ENCODE measurements around the gene MLLT11. TPM values are rescaled to one million over a fixed set of nuclear protein-coding genes. Genes with fewer than 3 reads are reported as not detected.
"Not testable (repeated sequence)": the region's sequence is repeated elsewhere in the genome, so short reads cannot be mapped to it uniquely, and the experiment has no call there.

MLLT11 gene
- total RNA-seq, 1 donor from 2014 or later: 4.0 TPM

DNA sequence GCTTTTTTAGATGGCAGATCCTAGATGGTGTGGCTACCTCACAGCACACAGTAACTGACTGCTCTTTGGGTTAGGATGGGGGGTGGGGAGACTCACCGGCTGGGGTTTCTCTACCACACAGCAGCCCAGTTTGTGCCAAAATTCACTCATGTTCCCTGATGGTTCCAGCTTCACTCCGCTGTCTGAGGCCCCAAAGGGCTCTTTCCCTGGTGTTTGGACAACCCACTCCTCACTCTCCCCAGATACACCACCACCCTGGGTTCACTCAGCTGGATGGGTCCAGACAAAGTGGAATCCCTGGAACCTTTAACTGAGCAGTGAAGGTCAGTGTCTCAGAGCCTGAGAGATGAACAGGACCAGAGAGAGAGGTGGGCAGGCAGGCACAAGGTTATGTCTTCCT lies 4.6 kb upstream of the MLLT11 start:
- intact Hi-C loops (cut with micrococcal nuclease): loop anchor here (5.0 to 10.0 kb wide), 2 partner anchors 493 to 691 kb away; partner anchors contain the start of gene RPRD2

DNA sequence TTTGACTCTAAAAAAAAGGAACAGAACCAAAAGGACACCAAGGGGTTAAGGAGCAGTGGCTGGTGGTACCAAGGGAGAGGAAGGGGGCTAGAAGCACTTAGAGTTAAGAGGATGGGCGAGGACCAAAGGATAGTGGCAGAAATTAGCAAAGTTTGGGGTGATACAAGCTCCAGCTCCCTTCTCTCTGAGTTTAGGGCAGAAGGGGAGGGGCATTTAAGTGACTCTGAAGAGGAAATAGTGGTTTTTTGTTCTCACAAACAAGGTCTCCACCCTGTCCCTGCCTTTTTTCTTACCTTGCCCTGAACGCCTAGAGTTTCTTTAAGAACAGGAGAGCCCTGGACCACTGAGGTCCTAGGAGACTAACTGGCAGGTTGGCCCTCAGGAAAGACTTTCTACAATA lies 4.0 kb upstream of the MLLT11 start:
- intact Hi-C loops (cut with micrococcal nuclease): loop anchor here (1.0 to 10.0 kb wide), 3 partner anchors 8 to 691 kb away; partner anchors contain the start of gene RPRD2

DNA sequence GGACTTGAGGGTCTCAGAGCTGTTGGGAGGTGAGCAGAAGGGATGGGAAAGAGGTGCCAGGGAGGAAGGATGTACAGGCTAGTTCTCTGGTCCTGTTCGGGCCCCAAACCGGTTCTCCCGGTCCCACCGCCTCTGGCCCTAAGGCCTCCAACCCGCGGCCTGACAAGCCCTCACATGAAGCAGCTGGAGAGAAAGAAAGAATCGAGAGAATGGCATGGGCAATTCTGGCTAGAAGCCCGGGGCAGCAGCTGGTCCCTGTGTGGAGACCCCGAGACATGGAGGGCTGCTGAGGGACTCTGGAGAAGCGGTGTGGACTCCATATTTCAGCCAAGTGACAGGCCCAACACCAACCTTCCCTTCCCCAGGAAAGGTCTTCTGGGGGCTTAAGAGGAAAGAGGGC lies 1.5 kb upstream of the MLLT11 start:
- intact Hi-C loops (cut with micrococcal nuclease): loop anchor here (1.0 to 10.0 kb wide), 5 partner anchors 12 to 694 kb away; partner anchors contain the start of genes GABPB2, RPRD2 and TNFAIP8L2

DNA sequence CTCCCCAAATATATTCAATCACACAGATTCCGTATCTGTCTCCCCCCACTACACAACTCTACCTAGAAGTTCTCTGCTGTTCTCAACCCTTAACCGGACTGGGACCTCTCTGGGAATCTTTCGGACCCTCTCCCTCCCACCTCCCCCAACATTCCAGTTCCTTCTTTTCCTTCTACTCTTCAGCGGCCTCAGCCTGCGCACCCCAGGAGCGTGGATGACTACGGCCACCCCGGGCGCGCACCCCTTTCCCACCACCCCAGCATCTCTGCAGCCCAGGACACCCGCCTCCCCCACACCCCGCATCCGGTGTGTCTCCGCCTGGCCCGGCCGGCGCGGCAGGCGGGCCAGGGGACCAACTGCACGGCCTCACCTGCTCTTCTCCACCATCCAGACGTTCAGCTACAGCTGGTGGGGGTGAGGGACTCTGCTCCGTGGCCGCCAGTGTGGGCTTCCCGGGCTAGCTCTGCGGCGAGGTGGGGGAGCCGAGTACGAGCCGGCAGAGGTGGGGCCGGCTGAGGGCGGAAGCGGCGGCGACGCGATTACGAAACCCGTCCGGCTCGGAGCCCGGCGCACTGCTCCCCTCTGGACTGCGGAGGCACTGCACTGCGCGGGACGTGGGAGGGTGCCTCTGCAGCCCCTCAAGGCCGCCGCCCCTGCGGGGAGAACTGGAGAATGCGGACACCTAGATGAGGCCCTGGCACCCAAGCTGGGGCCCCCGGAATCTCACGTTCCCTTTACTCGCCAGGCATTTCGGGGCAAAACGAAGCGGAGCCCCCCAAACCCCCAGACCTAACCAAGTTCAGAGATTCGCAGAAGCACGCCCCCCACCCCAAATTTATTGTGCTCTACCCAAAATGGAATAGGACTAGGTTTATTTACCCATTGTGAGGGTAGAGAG lies 839 bp upstream of the MLLT11 start, which contains the start of gene CDC42SE1:
CDC42SE1 (minus strand) TSS at position 514 of the 898 bp plus-strand sequence. CDS start 3,892 bp downstream, outside the sequence.
- intact Hi-C loops (cut with micrococcal nuclease): loop anchor here (1.0 to 10.0 kb wide), 5 partner anchors 11 to 695 kb away; partner anchors contain the start of genes GABPB2, RPRD2 and TNFAIP8L2

DNA sequence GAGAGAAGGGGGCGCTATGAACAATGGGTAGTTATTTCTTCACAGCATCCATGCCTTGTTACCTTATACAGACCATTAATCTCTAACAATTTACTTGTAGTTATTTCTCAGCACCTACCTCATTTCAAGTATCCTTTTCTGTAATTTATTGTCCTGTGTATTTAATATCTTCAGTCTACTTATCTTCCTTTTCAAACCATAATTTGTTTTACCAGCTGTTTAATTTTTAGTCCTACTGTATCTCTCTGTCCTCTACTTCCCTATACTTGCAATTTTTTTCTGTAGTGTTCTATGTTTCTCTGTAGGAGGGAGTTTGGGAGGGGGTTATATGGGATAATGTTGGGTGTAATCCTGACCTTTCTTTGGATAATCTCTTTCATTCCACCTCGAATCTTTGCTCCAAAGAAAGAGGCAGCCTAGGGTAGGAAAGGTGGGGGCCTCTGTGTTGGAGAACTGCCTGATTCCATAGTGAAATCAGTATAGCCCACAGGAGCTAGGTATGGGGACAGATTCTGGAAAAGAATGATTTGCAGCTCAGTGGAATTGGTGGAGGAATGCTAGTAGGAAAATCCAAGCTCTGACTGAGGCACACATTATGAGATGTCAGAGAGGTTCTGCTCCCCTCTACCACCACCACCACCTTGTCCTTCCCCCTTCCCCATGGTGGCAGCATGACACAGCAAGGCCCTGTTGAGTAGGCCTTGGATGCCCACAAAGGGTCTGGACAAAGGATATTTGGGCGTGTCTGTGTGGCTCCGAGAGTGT lies 642 bp downstream of the MLLT11 start:
- intact Hi-C loops (cut with micrococcal nuclease): no loop called here

DNA sequence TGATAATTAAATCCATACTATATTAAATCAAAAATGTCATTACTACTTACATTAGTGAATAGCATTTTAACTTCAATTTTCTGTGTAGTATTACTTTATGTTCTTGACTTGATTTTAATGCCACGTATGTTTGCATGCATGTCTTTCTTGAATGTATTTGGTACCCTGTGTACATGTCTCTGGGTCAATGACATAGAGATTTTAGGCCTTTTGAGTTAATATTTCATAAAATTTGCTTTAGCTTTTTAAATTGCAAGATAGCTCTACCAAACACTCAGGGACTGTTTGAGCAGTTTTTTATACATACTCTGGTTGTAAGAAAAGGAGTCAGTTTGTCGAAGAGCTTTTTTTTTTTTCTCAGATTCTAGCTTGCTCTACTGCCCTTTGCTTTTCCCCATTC lies 1.5 kb downstream of the MLLT11 start:
- intact Hi-C loops (cut with micrococcal nuclease): no loop called here

DNA sequence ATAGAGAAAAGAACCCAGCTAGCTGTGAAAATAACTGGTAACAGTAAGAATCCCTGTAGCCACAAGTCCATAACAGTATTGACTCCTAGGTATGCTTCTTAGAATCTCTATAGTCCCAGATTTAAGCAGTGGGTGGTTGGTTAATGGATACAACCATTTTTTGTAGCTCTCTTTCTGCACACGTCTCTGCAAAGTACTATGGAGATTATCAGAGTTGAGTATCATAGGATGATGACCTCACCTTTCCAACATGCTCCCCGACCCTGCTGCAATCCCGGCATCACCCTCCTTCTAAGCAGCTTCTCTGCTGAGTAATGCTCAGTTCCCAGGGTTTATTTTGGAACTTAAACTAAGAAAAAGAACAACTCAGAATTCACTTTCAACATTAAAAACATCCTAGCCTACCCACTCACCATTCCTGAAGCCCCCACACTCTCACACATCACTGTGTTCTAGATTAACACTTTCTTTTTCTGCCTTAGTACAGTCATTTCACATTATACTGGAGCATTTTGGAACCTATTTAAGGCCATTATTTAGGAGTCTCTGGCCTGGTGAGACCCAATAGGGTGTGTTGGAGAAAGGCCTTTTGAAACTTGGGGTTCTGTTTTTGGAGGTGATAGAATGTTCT lies 2.7 kb downstream of the MLLT11 start:
- intact Hi-C loops (cut with micrococcal nuclease): no loop called here

DNA sequence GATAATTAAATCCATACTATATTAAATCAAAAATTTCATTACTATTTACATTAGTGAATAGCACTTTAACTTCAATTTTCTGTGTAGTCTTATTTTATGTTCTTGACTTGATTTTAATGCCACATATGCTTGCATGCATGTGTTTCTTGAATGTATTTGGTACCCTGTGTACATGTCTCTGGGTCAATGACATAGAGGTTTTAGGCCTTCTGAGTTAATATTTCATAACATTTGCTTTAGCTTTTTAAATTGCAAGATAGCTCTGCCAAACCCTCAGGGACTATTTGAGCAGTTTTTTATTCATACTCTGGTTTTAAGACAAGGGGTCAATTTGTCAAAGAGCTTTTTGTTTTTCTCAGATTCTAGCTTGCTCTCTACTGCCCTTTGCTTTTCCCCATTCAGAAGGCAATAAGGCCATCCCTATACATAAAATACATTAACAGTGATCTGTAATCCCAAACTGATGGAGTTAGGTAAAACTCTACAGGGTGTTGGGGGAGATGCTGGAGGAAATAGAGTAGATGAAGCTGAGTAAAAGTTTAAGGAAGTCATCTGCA lies 5.0 kb downstream of the MLLT11 start:
- intact Hi-C loops (cut with micrococcal nuclease): no loop called here

DNA sequence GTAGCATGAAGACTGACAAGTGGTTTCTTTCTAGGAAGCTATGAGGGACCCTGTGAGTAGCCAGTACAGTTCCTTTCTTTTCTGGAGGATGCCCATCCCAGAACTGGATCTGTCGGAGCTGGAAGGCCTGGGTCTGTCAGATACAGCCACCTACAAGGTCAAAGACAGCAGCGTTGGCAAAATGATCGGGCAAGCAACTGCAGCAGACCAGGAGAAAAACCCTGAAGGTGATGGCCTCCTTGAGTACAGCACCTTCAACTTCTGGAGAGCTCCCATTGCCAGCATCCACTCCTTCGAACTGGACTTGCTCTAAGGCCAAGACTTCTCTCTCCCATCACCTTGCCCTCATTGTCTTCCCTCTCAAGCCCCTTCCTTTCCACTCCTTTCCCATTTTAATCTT lies 7.0 kb downstream of the MLLT11 start:
- intact Hi-C loops (cut with micrococcal nuclease): no loop called here

DNA sequence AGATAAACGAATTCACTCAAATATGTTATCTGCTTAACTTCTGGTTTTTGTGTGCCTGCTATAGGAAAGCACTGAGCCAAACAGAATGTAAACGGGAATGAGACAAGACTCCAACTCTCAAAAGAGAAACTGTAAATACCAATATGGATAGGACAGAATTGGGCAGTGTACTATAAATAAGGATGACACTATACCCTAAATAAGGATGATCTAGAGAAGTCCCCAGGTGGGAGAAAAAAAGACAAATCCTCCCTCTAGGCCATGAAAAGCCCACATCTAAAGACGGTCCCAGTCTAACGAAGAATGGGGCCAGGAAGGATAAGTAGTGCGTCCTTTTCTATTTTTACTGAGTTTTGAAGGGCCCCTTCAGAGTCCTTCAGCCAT lies 8.9 kb downstream of the MLLT11 start:
- intact Hi-C loops (cut with micrococcal nuclease): no loop called here

DNA sequence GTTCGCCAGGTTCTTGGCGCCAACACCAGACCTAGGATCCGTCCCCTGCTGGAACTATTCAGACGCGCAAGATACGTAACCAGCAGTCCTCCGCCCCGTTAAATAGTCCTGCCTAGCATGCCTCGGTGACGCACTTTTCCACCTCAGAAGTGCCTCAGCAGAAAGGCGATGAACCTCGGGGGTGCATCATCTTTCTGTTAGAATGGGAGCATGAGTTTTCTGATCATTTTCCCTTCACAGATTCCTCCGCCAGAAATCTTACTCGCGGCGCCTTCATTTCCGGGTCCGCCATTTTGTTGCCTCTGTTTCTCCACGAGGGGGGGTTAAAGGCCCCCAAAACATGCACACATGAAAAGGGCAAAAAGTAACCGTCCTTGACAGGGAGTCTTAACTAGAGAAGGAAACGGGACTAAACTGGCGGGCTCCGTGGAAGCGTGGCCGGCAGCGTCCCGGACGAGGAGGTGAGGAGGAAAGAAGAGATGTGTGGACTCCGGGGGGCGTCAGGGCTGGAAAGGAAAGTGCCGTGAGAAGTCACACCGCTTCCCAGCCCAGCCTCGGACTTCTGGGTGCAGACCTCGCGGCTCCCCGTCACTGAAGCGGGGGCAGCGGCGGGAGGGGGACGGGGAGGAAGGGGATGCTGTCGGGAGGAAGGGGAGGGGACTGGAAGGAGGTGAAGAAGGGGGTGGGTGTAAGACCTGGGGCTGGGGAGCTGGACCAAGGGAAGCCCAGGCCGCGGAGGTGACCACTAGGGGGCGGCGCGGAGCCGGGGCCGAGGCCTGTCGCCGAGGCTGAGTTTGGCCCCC lies 10.5 kb downstream of the MLLT11 start, which contains the start of gene GABPB2:
GABPB2 (plus strand) TSS at position 288 of the 803 bp plus-strand sequence. CDS start 17,429 bp downstream, outside the sequence.
- intact Hi-C loops (cut with micrococcal nuclease): loop anchor here (1.0 to 2.0 kb wide), 5 partner anchors 11 to 441 kb away; partner anchors contain the start of genes CDC42SE1, ENSA, PRUNE1 and TNFAIP8L2

DNA sequence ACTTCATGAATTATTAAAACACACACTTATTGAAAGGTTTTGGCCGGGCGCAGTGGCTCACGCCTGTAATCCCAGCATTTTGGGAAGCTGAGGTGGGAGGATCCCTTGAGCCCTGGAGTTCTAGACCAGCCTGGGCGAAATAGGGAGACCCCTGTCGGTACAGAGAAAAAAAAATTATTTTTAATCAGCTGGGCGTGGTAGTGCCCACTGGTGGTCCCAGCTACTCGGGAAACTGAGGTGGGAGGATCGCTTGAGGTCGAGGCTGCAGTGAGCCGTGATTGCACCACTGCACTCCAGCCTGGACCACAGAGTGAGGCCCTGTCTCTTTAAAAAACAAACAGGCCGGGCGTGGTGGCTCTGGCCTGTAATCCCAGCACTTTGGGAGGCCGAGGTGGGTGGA lies 12.0 kb downstream of the MLLT11 start:
- intact Hi-C loops (cut with micrococcal nuclease): no loop called here

DNA sequence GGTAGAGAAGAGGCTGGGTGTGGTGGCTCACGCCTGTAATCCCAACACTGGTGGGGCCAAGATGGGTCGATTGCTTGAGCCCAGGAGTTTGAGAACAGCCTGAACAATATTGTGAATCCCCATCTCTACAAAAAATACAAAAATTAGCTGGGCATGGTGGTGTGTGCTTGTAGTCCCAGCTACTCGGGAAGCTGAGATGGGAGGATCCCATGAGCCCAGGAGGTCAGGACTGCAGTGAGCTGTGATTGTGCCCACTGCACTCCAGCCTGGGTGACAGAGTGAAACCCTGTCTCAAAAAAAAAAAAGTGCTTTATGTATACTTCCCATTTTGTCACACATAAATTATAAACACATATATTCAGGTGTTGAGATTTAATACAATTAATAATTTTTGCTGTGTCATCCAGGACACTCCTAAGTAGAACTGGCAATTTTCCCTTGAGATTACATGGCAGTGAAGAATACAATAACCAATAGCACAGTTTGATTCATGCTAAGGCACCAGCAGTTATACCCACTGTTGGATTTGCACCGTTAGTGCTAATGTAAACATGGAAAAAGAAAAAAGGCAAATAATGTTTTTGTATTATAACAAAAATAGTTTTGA lies 25.9 kb downstream of the MLLT11 start:
- intact Hi-C loops (cut with micrococcal nuclease): no loop called here

DNA sequence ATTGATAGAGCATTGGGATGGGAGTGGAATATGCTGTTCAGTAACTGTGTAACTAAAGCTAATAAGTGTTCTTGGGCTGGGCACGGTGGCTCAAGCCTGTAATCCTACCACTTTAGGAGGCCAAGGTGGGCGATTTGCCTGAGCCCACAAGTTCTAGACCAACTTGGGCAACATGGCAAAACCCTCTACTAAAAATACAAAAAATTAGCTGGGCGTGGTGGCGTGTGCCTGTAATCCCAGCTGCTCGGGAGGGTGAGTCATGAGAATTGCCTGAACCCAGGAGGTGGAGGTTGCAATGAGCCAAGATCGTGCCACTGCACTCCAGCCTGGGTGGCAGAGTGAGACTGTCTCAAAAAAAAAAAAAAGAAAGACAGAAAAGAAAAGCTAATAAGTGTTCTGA lies 37.2 kb downstream of the MLLT11 start:
- intact Hi-C loops (cut with micrococcal nuclease): not testable (repeated sequence)

DNA sequence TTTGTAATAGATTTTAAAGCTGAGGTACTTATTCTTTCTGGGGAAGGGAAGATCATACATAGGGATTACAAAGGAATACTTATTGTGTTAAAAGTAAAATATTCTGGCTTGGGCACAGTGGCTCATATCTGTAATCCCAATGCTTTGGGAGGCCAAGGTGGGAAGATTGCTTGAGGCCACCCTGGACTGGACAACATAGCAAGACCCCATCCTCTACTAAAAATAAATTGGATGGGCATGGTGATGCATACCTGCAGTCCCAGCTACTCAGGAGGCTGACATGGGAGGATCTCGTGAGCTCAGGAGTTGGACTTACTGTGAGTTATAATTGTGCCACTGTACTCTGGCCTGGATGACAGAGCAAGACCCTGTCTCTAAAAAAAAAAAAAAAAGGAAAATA lies 37.9 kb downstream of the MLLT11 start:
- intact Hi-C loops (cut with micrococcal nuclease): no loop called here

DNA sequence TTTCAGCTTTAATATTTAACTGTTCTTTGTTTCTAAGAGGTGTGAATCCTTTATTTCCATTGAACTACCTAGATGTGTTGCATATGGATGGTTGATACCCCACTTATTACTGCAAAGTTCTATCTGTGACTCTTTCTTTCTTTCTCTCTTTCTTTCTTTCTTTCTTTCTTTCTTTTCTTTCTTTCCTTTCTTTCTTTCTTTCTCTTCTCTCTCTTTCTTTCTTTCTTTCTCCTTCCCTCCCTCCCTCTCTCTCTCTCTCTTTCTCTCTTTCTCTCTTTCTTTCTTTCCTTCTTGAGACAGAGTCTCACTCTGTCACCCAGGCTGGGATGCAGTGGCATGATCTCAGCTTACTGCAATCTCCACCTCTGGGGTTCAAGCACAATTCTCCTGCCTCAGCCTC lies 44.4 kb downstream of the MLLT11 start:
- intact Hi-C loops (cut with micrococcal nuclease): no loop called here

DNA sequence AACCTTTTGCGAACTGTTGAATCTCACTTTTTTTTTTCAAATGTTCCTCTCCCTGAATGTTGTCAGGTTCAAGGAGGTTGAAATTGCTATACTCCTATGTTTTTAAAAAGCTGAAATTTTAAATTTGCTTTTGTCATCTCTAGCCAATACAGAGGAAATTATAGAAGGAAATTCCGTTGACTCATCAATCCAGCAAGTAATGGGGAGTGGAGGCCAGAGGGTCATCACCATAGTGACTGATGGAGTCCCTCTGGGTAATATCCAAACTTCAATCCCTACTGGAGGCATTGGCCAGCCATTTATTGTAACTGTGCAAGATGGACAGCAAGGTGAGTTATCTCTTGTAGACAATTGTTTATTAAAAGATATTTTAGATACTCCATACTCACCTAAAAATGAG lies 46.7 kb downstream of the MLLT11 start:
- intact Hi-C loops (cut with micrococcal nuclease): no loop called here

DNA sequence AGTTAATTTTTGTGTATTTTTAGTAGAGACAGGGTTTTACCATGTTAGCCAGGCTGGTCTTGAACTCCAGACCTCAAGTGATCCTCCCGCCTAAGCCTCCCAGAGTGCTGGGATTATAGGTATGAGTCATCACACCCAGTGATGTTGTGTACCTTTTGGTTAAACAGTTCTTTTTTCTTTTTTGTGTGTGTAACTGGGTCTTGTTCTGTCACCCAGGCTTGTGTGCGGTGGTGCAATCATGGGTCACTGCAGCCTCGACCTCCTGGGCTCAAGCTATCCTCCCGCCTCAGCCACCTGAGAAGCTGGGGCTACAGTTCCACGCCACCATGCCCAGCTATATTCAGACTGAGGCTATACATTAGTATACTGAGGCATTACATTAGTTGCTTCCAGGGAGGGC lies 48.1 kb downstream of the MLLT11 start:
- intact Hi-C loops (cut with micrococcal nuclease): no loop called here

DNA sequence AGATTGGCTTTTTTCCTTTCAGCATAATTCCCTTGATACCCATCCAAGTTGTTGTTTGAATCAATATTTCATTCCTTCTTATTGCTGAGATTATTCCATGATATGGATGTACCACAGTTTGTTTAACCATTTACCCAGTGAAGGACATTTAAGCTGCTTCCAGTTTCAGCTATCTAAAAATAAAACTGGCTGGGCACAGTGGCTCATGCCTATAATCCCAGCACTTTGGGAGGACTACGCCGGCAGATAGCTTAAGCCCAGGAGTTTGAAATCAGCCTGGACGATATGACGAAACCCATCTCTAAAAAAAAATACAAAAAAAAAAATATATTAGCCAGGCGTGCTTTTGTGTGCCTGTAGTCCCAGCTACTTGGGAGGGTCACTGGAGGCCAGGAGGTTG lies 53.7 kb downstream of the MLLT11 start:
- intact Hi-C loops (cut with micrococcal nuclease): no loop called here
